Transverse colon (tissue), 4 donors: Measurements from ENCODE around the gene ZNF665.

Experiments used
- CTCF ChIP-seq, 5 experiments: fragments of 200-600 bp in 3 of 5; fragments of 450-650 bp in 2 of 5; sonication (generic) in 3 of 5; IDR thresholded peaks; 1 replicate in 2 of 5; 2 replicates in 3 of 5; pipeline ENCODE4 v1.5.1; 2016 to 2017; ENCODE audit warnings: antibody characterized with exemption in 5 of 5, inconsistent platforms in 3 of 5, mild to moderate bottlenecking in 2 of 5, moderate library complexity in 1 of 5
- EP300 ChIP-seq: sonication (generic); formaldehyde crosslinking; IDR thresholded peaks from one replicate; pipeline ENCODE4 v1.6.1; 2017; ENCODE audit warnings: antibody characterized with exemption, low read depth
- POLR2A ChIP-seq: fragments of 450-650 bp; IDR thresholded peaks from one replicate; pipeline ENCODE4 v1.6.1; 2016; ENCODE audit warnings: antibody characterized with exemption, mild to moderate bottlenecking, moderate library complexity
- POLR2AphosphoS5 ChIP-seq, 3 donors: sonication (generic); formaldehyde crosslinking; IDR thresholded peaks; one replicate each; pipeline ENCODE4 v1.6.1; 2016; ENCODE audit warnings: antibody characterized with exemption in 3 of 3

GRCh38 chr19:53157626-53158025 lies 35.5 kb downstream of the ZNF665 start:
- TF ChIP-seq CTCF (IDR thresholded peaks at IDR 0.05) = no peak
- no peak for TF ChIP-seq POLR2A
- TF ChIP-seq POLR2AphosphoS5 (IDR thresholded peaks at IDR 0.05) = no peak
- no peak for TF ChIP-seq EP300
